Measurements from ENCODE around the gene NTM.

- no peak for TF ChIP-seq EZH2 (IDR thresholded peaks at IDR 0.05; ENCODE audit: borderline replicate concordance)
- TF ChIP-seq CTCF (IDR thresholded peaks at IDR 0.05; ENCODE audit: poor library complexity), result no peak
Measured at GRCh38 chr11:131514062-131514461, 143.6 kb downstream of the NTM start.

Data from hepatocyte (in vitro differentiated cells).